HG02870 (cell line): ENCODE data around the gene POLE.
A peak's percentile ranks its signal among the peaks of the same experiment; 100 is the strongest.

Experiments
- ATAC-seq: cut with Tn5 transposase; IDR thresholded peaks from one replicate; pipeline ENCODE4 v1.9.1; 2021; ENCODE audit warnings: mild to moderate bottlenecking, moderate library complexity; ENCODE audit not compliant: unreplicated experiment

Gene POLE

DNA sequence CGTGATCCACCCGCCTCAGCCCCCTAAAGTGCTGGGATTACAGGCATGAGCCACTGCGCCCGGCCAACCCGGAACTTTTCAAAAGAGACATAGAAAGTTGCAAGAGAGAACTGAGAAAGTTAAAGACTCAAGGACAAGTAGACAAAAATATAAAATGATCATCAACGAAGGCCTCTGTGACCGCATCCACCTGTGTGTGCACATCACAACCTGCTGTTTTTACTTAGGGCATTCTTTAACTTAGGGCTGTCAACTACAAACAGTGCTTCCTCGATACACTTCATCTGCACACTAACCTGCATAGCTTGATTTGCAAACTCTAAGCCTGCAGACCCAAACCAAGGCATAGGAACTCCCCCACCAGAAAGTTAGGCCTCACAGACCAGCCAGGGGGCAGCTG lies 53.7 kb downstream of the POLE start:
- peak; percentile 57 for ATAC-seq

DNA sequence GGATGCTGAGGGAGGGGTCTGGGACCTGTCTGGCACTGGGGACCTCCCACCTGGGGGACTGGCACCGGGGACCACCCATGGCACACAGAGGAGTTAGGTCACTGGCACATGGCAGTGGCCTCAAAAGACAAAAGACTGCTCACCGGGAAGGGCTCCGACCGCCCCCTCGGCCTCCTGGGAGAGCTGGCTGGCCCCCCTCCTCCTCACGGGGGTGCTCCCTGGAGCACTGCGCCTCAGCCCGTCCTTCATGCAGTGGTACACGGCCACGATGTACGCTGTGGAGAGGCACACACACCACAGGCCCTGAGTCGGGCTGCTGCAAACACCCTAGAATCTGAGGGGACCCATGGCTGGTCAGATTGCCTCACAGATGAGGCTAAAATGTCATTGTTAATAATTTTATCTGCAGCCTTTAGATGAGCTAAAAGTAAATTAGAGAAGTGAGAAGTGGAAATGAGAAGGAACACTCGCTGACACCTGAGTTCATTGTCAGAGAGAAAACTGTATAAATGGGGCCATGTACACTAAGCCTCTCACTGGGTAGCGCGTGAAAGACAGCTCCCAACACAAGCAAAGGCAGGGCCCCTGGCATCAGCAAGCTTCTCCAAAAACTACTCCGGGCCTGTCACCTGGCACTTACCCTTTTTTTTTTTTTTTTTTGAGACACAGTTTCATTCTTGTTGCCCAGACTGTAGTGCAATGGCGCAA lies 54.5 kb downstream of the POLE start:
- ATAC-seq = peak; percentile 75

DNA sequence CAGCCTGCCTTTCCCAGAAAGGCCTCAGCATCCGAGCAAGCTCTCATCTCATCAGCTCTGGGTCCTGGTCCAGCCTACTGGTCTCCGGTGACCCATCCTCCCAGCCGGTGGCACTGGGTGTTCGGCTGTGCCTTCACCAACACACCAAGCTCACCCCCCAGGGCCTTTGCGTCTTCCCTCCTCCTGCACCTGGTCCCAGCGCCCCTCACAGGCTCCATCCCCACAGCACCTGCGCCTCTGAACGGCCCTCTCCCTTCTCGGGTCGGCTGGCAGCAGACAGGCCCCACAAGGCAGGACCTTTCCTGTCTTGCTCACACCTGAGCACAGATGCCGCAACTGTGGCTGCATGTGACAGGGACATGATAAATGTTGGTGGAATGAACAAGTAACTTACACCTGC lies 55.5 kb downstream of the POLE start:
- no peak for ATAC-seq

DNA sequence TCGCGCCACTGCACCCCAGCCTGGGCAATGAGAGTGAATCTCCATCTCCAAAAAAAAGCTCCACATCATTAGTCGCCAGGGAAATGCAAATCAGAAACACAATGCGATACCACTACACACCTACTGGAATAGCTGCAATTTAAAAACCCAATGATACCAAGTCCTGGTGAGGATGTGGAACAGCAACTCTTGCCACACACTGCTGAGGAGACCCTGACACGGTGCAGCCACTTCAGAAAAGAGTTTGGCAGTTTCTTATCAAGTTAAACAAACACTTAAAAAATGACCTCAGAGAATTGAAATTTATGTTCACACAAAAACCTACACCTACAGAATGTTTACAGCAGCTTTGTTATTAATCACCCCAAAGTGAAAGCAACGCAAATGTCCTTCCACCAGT lies 56.5 kb downstream of the POLE start:
- no peak for ATAC-seq

DNA sequence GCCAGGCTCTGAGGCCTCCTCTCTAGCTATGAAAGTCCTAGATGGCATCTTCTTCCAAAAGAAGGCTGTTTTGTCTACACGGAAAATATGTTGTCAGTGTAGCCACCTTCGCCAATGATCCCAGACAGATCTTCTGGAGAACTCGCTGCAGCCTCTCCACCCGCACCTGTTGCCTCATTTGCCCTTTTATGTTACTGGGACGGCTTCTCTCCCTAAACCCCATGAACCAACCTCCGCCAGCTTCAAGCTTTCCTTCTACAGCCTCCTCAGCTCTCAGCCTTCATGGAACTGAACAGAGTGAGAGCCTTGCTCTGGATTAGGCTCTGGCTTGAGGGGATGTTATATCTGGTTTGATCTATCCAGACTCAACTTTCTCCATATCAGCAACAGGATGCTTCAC lies 57.8 kb downstream of the POLE start:
- no peak for ATAC-seq

DNA sequence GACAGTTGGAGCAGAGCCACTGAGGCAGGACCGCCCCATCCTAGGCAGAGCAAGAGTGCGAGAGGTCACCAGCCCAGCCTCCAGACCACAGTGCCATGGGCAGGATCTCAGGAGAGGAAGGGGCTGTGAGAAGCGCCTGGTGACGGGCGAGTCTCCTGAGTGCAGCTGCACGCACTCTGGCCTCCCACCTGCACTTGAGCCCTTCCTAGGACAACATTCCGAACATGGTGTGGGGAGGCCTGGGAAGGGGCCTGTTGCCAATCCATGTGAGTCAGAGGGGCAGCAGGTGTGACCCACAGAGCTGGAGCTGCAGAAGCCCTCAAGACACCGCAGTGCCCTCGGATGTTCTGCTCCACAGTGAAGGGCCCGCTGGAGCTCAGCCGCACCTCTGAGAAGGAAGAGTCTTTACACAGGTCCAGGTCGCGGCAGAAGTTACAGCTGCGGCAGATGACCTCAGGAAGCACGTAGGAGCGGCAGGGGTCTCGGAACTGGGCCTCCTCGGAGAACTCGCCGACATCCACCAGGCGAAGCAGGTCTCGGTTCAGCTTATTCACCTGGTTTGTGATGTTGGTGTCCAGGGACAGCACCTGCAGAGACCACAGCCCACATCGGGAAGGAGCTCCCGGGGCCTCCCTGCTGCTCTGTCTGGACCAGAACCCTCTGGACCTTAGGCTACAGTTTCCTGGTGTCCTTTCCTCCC lies 61.3 kb downstream of the POLE start:
- no peak for ATAC-seq

DNA sequence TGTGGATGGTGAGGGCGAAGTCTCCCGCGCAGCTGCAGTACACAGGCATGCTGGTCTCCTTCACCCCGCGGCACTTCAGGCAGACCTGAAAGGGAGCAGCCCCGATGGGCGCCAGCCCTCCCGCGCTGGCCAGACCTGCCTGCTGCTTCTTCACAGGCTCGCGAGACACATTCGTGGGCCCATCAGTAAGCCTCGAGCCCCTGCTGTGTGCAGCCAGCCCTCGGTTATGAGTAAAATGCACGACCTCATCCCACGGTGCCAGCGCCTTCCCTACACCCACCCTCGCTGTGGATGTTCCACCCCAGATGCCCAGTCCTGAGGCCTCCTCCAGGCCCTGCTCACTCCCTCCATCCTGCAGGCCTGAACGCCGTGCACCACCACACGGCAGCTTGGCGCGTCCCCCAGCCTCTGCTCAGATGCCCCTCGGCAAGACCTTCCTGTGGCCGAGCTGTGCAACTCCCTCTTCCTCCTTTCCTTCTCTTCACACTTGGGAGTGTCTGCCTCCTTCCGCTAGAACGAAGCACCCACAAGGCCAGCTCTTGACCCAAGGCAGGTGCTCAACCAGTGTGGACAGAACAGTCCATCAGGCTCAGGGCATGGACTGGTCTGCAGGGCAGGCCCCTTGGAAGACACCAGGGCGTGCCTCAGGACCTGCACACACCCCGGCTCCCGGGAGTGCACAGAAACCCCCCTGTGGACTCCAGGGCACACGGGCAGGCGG lies 62.1 kb downstream of the POLE start:
- ATAC-seq = no peak

DNA sequence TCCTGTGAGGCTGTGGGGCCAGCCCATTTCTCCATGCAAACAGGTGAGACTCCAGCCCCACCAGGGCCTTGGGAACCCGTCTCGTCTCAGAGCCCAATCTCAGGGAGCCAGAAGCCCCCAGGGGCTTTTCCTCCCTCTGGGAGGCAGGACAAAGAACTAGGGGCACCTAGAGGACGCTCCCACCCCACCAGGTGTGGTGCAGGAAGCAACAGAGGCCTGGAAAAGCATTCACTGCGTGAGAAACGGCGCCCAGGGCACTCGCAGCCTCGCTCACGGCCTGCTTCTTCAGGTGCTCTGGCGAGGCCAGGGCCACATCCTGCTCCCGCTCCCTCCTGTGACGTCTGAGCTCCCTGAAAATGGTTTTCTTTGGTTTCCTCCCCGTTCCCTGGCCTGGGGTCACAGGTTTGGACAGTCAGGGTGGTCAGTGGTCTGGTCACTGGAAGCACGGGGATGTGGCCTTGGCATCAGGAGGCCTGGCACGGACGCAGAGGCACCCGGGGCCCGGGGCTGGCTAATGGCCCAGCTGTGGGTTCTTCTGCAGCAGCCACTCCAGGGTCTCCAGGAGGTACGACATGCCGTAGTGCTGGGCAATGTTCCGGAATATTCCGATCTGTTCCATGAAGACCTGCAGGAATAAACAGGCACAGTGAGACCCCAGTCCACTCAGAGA lies 62.8 kb downstream of the POLE start:
- ATAC-seq = no peak

DNA sequence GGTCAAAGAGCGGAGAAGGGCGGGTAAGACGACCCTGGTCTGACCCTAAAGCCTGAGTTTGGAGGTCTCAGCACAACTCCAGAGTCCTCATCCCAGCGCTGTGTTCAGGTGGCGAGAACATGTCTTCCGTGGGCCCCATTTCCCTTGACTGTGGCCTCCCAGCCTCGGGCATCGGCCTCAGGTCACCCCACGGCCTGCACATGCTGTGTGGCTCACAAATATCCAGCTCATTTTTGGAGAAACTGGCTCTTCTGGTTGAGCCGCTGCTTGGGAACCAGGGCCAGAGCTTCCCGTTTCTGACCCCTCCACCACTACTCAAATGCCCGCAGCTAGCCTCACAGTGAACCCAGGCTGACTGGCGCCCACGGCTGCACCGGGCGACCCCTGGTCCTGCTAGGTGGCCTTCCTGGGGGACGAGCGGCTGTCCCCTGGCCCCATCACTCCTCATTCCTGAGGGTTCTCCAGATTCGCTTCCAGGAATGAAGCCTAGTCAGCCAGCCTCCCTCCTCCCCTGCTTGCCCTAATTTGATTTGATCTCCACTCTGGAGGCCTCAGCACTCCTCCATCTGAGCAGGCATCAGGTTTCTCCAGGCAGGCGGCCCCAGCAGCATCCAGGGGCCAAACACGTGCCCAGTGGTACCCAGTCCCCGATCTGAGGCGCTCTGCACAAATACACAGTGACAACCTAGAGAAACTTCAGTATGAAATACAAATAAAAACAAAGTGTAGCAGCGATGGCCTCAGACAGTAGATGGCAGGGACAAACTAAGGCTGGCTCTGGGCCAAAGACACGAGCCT lies 63.9 kb downstream of the POLE start:
- no peak for ATAC-seq

DNA sequence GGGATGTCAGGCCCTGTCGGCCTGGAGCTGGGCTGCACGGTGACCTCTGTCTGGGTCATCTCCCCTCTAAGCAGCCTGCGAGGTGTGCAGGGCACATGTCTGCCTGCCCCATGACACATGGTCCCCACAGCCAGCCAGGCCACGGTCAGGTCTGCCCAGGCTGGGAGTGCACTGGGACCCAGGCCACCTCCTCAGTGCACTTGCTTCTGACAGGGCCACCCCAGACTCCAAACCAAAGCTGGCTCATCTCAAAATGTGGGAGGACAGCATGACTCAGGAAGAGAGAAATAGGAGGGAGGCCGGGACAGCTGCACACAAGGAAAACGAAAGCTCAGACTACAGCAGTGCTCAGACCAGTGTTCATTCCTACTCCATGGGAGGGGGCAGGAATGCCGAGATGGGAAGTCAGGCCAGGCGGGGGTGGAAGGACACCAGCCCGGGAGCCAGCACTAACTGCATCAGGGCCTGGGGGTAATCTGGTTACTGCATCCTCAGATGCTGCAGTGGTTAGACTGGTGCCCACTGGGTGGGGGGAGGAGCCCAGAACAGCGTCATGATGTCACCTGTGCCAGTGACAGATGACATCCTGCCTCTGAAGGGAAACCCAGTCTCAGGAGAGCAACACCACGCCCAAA lies 64.6 kb downstream of the POLE start:
- no peak for ATAC-seq

DNA sequence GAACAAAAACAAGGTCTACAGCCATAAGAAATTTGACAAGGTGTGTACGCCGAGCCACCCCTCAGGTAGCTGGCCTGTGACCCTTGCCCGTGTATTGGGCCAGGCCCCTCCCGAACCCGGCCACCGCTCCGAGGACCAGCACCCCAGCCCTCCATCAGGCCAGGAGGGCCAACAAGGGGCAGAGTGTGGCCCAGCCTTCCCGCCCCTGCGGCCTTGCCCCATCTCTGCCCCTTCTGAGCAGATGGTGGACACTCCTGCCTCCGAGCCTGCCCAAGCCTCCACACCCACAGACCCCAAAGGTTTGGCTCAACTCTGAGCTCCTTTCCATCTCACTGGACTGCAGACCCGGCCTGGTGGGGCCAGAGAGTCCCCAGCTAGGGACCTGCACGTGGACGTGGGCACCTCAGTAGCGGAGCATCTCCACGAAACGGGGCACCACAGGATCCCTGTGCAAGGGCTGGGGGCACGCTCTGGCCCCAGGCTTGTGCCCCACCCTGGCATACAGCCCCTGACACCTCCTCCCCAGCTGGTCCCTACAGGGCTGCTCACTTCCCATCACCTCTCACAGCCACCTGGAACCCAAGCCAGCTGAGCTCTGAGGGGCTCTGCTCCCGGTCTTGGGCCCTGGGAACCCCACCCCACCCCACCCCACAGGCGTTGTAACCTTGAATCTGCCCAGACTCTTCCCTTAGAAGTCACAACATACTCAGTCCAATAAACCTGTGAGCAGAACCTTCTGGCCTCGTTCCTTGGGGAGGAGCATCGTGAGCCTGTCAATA lies 65.3 kb downstream of the POLE start:
- no peak for ATAC-seq

DNA sequence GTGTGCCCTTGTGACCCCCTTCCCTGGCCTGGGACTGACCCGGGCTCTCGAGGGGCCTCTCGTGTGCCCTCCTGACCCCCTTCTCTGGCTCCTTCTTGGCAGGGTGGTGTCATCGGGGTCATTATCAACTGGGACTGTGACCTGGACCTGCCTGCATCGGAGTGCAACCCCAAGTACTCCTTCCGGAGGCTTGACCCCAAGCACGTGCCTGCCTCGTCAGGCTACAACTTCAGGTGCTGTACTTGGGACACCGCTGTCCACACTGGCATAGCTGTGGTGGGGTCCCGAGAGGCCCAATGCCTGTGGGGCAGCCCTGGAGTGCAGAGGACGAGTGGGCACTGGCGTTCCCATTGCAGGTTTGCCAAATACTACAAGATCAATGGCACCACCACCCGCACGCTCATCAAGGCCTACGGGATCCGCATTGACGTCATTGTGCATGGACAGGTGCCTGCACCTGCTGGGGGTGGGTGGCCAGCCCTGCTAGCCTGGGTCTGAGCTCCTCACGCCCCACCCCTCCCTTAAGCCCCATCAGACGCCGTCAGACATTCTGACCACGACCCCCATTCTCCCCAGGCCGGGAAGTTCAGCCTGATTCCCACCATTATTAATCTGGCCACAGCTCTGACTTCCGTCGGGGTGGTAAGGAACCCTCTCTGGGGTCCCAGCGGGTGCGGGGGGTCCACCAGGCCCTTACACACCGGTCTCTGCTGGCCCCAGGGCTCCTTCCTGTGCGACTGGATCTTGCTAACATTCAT lies 66.1 kb downstream of the POLE start:
- no peak for ATAC-seq

DNA sequence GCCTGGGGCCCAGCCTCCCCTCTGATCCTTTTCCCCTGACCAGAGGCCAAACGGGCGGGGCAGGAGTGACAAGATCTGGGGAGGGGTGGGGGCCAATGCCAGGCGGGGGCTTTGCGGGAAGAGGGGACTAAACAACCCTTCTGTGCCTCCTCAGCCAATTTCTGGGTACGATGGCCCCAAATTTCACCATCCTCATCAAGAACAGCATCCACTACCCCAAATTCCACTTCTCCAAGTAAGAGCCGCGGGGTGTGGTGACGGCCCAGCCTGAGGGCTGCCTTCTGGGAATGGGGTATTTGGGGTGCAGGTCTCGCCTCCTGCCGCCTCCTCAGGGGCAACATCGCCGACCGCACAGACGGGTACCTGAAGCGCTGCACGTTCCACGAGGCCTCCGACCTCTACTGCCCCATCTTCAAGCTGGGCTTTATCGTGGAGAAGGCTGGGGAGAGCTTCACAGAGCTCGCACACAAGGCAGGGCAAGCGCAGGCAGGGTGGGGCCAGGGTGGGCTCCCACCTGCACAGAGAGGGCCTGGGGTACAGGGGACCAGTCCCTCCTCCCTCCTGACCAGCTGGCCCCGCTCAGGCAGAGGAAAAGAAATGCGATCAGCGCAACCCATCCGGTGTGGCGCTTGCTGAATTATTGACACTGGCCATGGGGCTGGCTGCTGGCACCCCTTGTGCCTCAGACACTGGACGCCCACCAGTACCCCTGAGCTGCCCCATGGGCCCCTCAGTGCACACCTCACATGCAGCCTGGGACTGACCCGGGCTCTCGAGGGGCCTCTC lies 66.8 kb downstream of the POLE start:
- ATAC-seq = no peak

DNA sequence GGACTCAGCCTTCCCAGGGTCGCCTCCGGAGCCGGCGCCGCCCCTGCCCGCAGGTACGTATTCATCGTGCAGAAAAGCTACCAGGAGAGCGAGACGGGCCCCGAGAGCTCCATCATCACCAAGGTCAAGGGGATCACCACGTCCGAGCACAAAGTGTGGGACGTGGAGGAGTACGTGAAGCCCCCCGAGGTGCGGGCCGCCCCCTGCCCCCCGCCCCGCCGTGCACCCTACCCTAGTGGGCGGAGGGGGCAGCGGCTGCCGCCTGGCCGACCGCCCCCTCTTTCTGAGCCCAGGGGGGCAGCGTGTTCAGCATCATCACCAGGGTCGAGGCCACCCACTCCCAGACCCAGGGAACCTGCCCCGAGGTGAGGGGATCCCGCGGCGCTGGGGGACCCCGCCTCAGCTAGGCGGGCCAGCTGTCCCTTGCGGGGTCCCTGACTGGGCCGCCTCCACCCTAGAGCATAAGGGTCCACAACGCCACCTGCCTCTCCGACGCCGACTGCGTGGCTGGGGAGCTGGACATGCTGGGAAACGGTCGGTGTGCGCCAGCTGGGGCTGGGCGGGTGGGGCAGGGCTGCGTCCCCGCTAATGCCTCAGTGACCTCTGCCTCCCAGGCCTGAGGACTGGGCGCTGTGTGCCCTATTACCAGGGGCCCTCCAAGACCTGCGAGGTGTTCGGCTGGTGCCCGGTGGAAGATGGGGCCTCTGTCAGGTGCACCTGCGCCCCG lies 67.6 kb downstream of the POLE start:
- no peak for ATAC-seq

DNA sequence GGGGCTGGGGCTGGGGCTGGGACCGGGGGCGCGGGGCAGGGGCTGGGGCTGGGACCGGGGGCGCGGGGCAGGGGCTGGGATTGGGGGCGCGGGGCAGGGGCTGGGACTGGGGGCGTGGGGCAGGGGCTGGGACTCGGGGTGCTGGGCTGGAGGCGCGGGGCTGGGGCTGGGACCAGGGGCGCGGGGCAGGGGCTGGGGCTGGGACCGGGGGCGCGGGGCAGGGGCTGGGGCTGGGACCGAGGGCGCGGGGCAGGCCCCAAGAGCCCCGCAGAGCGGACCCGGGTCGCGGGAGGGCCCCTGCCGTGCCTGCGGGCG lies 68.1 kb downstream of the POLE start:
- no peak for ATAC-seq

DNA sequence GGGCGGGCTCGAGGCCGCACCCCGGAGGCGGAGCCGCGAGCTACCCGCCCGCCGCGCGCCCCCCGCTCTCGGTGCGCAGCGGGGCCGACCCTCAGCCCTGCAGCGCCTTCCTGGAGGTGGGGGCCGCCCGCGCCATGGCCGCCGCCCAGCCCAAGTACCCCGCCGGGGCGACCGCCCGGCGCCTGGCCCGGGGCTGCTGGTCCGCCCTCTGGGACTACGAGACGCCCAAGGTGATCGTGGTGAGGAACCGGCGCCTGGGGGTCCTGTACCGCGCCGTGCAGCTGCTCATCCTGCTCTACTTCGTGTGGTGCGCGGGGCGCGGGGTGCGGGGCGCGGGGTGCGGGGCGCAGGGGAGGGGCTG lies 68.5 kb downstream of the POLE start, which contains the start of gene P2RX2:
TSS of gene P2RX2 (plus strand) at position 94 of the 361 bp plus-strand sequence. CDS start at position 135, 41 bp downstream.
- ATAC-seq = no peak
